NCI-H2029 (cell line): ENCODE results near the gene R3HDM2.

ENCODE experiments used
- DNase-seq: peaks from one replicate; lab custom pipeline; 2025; lab: John Stamatoyannopoulos, UW

R3HDM2 gene

GRCh38 chr12:57229046-57229633, 201.7 kb downstream of the R3HDM2 start:
- DNase-seq: no peak

- peak; percentile 70 for DNase-seq
Measured at GRCh38 chr12:57227315-57228115, 203.3 kb downstream of the R3HDM2 start.

DNA sequence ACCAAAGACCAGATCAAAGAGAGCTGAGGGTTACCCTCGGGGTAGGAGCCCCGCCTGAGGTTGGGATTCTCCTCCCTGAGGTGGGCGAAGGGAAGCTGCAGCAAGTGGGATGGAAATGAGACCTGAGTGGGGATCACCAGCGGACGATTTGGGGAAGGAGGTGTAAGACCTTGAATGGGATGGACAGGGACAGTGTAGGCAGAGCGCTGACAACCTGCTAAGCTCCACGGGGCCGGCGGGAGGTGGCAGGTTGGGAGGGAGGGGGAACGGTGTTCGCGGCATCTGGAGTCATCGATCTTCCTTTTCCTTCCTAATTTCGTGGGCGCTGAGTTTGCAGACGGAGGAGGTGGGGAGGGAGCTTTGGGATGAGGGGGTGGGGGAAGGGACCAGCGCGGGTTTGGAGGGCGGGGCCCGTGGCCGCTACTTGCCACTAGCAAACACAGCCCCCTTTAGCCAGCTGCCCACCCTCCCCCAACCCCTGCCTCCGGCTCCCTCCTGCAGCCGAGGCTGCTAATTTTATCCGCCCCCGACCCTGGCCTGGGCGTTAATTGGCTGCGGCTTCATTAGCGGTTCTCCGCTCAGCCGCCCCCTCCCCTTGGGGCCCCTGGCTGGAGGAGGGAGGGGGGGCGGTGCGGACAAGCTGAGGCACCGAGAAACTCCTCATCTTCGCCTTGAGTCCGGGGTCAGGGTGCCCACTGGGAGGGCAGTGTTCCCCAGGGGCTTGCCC, 204.1 kb downstream of the R3HDM2 start:
- no peak for DNase-seq

DNA sequence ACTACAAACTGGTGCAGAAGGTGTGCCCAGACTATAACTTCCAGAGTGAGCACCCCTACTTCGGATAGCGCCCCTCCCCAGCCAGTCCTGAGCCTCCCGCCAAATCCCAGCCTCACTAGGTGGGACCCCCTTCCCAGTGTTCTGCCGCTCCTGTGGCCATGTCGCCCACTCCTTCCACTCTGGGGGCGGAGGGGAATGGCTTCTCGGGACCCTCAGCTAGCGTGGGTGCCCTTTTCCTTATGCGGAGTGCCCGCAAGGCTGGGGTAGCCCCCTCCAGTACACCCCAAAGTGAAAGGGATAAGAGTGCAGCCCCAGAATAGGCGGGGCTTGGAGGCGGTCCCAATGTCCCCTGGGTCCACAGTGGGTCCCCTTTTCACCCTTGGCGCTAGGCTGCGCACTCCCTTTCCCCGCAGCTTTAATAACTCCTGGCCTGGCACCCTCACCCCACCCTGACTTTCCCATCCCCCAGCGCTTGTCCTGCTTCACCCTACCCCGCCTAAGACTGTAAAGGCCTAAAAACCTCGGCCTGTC, 205.1 kb downstream of the R3HDM2 start:
- no peak for DNase-seq

GRCh38 chr12:57224973-57225679, 205.7 kb downstream of the R3HDM2 start:
- DNase-seq: peak; percentile 67

GRCh38 chr12:57224278-57224972, 206.4 kb downstream of the R3HDM2 start:
- no peak for DNase-seq

- DNase-seq: no peak
Measured at GRCh38 chr12:57223191-57224165, 207.4 kb downstream of the R3HDM2 start.

GRCh38 chr12:57222286-57223190, 208.3 kb downstream of the R3HDM2 start:
- DNase-seq: no peak

- no peak for DNase-seq
Measured at GRCh38 chr12:57221169-57221917, 209.5 kb downstream of the R3HDM2 start.

- DNase-seq: no peak
Measured at GRCh38 chr12:57220770-57221168, 210.1 kb downstream of the R3HDM2 start.

DNA sequence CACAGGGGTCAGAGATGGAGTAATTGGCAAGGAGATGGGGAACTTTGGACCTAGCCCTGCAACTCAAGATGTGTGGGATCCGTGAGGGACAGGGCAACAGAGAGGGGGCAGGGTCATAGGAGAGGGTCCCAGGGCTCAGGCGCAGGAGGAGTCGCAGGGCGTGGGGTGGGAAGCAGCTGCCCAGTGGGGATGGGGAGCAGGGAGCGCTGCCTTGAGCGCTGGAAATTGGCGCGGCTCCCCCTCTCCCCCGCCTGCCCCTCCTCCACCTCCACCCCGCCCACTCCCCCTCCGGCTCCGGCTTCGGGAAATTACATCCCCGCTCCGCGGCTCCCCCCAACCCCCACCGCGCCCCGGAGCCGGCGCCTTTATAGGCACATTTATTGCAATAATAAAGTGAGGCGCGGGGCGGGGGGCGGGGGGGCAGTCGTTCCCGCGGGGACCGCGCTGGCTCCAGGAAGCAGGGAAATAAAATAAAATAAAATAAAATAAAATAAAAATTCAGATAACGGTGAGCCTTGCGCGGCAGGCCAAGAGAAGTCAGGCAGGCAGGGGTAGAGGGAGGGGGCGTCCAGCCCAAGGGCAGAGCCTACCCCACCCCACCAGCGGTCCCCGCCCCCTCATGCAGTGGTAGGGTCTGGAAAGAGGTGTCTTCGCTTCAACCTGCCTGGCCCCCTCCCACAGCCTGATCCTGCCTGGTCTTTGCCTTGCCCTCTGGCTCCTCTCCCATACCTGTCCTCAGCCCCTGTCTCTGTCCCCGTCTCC, 210.7 kb downstream of the R3HDM2 start:
- no peak for DNase-seq

DNA sequence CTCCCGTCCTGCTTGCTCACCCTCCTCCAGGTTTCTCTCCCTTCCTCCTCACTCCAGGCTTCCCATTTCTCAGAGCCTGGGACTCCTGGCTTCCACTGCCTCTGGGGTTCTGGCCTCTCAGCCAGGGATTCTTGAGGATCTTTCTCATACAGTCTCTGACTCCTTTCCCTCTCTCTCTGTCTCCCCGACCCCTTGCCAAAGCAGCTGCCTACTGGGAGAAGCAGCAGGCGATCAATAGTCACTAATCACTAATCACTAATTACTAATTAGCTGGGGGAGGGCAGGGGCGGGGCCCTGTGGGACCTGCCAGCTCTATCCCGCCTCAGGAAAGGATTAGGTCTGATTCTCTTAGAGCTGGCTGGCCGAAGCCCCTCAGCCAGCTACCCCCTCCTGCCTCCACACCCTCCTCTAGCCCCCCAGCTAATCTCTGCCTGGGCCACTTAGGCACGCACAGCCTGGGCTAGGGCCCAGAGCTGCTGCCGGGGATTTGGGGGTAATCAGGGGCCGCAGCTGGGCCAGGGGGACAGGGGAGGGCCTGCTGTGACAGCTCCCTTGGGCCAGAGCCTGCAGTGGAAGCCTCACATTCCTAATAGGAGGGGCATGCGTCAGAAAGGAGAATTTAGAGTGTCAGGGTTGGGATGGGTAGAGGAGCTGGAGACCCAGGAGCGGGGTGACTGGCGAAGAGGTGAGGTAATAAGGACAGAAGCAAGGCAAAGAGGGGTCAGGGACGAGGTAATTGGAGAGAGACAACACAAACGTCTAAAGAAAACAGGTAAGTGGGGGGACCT, 211.4 kb downstream of the R3HDM2 start:
- DNase-seq: no peak

GRCh38 chr12:57218030-57218853, 212.6 kb downstream of the R3HDM2 start:
- no peak for DNase-seq

DNA sequence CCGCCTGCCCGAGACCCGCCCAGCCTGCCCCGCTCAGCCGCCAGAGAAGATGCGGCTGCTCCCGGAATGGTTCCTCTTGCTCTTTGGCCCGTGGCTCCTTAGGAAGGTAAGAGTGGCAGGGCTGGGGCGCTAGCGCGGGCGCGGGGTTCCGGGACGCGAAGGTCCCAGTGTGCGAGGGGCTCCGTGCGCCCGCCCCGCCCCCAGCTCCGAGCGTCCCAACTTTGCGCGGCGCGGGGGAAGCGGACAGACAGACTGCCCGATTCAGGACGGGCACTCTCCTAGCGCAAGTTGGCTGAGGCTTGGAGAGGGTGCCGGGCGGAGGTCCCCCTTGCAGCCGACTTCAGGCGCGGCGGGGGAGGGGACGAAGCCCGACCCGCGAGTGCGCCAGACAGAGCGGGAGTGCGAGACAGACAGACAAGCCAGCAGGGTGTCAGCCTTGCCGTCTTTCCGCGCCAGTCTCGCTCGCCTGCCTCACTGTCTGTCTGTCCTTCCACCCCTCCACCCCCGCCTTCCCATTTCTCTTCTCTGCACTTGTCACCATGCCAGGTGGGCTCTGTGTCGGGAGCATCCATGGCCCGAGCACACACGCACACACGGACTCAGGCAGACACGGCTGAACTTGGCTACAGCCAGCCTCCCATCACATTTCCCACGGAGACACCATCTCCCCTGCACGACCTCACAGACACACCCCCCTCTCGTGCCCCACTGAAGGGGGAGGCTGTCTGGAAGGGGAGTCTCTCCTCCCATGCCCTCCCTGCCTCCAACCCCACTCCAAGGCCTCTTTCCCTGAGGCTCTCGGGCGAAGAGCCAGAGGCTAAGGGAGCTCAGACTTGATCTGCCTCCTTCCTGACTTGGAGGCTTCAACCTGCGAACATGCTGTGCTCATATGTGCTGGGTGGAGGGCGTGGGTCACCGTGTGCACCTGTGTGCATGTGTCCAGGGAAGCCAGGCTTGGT, 213.6 kb downstream of the R3HDM2 start:
- DNase-seq: peak; percentile 17
